ENCODE results near the gene PADI2.
"Not testable (repeated sequence)": the region's sequence is repeated elsewhere in the genome, so short reads cannot be mapped to it uniquely, and the experiment has no call there.

PADI2 gene

GRCh38 chr1:17080085-17080759 is 39.0 kb downstream of the PADI2 start:
- no peak for DNase-seq

GRCh38 chr1:17078991-17079868 is 40.0 kb downstream of the PADI2 start:
- no peak for DNase-seq

DNA sequence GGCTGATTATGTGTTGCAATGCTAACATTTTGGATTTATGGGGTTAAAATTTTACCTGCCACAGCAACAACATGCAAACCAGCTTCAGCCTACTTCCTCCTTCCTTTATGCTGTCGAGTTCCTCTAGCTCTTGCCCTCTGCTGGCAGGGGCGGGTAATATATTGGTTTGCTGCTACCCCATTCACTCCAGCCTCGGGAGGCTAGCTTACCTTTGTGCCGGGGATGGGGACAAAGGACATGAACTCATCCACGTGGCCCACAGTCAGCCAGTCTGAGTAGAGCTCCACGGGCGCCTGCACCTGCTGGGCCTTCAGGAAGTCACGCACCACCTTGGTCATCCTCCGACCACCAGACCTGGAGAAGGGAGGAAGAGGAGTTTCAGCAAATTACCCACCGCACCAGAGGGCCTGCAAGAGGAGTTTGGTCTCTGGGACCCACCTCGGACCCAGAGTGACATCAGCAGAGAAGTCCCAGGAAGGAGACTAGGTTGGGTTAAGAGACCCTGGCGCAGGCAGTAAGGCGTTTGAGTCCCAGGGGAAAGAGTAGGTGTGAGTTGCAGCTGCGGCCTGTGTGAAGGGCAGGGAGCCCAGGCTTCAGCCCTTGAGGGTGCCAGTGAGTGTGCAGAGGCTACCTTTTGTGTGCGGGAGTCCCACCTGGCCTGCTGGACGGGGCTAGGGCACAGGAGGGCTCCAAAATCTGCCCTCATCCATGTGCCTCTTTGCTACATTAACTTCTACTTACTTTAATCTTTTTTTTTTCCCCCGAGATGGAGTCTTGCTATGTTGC is 43.6 kb downstream of the PADI2 start:
- no peak for DNase-seq

DNA sequence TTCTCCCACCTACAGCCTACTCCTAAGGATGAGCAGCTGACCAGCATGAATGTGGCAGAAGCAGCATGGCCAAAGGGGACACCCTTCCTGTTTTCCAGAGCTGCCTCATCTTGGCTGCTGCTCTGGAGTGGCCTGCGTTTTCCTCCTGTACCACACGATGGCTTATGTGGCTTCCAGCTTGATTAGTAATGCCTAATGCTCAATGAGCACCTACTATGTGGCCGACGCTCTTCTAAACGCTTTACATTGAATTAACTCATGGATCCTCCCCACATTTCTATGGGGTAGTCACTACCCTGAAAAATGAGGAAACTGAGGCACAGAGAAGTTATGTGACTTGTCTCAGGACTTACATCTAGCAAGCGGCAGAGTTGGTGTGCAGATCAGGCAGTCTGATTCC is 47.5 kb downstream of the PADI2 start:
- no peak for DNase-seq

- DNase-seq = no peak
These were observed 49.1 kb downstream of the PADI2 start for GRCh38 chr1:17070163-17070525.

DNA sequence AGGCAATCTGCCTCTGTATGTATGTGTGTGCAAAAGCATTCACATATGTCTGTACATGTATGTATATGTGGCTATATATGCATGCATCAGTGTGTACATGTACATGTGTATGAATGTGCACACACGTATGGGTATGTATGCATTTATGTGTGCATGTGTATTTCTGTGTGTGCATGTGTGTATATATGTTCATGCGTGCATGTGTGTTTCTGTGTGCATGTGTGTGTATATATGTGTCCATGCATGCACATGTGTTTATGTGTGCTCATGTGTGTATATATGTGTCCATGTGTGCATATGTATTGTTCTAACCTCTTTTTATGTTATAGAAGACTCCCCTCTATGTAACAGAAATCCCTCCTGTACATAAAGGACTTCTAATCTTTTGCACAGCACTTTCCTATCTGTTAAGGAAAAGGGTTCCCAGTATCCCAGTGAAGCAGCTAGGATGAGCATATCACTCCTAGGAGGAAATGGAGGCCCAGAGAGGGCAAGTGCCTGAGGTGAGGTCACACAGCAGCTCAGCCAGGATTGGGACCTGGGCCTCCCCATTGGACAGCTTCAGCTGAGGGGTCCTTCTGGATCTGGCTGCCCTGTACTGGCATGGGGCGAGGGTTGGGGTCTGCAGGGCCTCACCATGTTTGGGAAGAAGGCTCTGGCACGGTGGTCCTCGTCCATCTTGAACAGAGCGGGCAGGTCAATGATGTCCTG is 49.6 kb downstream of the PADI2 start:
- DNase-seq = no peak

DNA sequence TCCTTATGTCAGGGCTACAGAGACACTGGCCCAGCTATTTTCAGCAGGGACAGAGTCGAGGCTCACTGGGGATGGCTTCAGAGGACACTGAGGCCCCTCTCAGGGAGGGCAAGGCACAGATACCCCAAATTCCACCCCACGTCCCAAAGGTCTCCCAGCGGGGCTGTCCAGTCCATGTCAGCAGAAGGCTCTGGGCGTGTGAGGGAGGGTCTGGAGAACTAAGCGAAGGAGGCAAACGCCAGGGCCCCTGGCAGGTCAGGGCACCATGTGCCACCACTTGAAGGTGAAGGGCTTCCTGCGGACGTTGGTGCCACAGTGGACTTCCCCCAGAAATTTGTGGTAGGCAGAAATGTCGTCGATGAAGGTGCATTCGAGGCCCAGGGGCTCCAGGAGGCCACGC is 50.5 kb downstream of the PADI2 start:
- no peak for DNase-seq

DNA sequence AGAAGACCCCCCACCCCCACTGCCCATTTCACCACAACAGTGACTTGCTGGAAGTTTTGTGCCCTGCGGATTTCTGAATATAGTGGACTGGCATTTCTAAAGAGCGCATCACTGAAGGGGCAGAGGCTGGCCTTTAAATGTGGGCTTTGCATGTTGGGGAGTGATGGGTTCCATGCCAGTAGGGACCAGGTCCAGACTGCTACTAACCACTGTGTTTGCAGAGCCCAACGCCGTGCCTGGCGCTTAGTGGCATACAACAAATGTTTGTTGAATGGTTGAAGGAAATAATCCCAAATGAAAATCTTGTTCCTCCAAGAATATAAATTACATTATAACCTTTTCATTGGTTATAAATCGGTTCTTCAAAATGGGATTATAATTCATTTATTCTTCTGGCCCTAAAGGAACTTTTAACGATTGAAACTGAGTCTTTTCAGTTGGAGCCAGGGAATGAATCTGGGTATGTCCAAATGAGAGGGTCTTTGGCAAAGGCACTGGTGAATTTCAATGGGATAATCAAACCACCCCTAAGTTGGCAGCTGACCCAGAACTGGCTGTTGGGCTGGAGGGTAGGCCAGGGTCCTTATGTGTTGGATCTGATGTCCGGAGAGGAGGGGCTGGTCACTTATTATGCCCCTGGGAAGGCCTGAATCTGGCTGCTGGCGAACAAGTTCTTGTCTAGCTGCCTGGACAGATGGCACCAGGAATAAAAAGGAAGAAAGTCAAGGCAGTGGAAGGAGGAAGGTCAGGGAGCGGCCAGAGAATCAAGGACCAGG is 51.6 kb downstream of the PADI2 start:
- no peak for DNase-seq

DNA sequence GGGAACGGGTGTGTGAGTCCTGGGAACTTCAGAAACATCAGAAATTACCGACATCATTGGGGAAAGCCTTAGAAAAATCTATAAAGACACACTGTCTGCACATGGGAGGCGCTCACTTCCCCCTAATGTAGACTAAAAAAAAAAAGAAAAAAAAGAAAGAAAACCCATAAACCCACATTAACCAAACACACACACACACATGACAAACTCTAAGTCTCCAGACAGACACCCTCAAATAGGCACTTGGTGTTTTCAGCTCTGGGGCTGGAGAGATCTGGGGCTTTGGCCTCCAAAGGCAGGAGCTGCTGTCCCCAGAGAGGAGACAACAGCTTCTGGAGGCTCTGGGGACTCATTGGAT is 52.2 kb downstream of the PADI2 start:
- no peak for DNase-seq

DNA sequence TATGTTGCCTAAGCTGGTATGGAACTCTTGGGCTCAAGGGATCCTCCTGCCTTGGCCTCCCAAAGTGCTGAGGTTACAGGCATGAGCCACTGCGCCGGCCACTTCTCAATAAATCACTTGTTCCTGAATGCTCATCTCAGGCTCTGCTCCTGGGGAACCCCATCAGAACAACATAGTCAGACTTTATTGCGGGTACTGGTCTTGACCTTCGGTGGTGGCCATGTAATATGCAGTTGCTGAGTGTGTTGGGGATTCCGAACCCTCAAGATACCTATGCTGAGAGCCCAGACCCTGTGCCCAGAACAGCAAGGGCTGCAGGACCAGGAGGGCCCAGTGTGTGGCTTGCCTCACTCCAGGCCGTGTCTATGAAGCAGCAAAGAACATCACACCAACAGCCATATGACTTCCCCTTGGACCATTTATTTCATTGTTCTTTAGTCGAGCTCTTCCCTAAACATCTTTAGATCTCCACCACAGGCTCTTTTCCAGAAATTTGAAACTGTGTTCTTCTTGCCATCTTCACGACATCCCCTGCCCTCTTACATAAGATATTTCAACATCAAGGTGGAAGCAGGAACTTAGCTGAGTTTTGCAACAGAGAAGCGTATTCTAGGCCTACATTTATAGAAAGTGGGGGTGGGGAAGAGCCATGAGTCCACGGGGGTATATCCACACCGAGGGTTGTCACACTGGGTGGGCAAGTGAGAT is 52.7 kb downstream of the PADI2 start:
- no peak for DNase-seq

DNA sequence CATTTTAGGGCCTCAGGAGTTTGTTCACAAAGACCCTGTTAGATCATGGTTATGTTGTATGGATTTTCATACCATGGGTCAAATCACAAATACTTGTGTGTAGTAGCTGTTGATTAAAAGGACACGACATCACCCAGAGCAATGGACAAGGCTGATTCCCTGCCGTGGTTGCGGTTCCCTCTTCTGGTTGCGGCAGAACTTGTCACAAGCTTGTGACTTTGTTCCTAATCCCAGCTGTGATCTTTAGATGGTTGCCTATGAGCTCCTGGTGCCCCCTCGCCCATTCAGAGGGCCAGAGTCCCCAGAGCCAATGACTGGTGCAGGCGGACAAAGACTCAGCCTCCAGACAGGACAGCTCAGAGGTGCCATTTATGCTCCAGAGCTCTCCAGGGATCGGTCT is 53.6 kb downstream of the PADI2 start:
- DNase-seq = no peak

DNA sequence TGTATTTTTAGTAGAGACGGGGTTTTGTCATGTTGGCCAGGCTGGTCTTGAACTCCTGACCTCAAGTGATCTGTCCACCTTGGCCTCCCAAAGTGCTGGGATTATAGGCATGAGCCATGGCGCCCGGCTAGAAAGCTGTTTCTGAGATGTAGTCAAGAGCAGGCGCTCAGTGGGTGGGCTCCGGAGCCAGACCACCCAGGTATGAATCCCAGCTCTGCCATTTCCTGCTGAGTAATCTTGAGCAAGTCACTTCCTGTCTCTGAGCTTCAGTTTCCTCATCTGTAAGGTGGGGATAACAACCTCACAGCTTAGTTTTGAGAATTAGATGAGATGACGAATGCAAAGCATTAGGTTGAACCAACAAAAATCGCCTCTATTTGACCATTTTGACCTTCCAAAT is 56.5 kb downstream of the PADI2 start:
- DNase-seq = not testable (repeated sequence)

DNA sequence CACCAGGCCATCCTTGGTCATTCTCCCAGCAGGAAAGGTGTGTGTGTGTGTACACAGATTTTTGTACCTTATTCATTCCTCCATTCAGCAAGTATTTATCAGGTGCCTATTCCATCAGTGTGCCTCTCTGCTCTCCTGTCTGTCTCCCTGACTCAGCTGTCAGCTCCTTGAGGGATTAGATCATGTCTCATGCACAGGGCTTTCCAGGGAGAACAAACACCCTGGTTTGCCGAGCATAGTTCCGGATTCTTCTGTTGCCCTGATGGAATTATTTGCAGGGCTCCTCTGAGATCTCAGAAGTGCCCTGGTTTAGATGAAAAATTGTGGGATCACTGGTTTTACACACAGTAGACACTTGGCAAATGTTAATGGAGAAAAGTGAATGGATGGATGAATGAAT is 57.4 kb downstream of the PADI2 start:
- DNase-seq = no peak

- no peak for DNase-seq
These were observed 57.8 kb downstream of the PADI2 start for GRCh38 chr1:17061486-17061885.

GRCh38 chr1:17060306-17060749 is 58.9 kb downstream of the PADI2 start:
- no peak for DNase-seq

DNA sequence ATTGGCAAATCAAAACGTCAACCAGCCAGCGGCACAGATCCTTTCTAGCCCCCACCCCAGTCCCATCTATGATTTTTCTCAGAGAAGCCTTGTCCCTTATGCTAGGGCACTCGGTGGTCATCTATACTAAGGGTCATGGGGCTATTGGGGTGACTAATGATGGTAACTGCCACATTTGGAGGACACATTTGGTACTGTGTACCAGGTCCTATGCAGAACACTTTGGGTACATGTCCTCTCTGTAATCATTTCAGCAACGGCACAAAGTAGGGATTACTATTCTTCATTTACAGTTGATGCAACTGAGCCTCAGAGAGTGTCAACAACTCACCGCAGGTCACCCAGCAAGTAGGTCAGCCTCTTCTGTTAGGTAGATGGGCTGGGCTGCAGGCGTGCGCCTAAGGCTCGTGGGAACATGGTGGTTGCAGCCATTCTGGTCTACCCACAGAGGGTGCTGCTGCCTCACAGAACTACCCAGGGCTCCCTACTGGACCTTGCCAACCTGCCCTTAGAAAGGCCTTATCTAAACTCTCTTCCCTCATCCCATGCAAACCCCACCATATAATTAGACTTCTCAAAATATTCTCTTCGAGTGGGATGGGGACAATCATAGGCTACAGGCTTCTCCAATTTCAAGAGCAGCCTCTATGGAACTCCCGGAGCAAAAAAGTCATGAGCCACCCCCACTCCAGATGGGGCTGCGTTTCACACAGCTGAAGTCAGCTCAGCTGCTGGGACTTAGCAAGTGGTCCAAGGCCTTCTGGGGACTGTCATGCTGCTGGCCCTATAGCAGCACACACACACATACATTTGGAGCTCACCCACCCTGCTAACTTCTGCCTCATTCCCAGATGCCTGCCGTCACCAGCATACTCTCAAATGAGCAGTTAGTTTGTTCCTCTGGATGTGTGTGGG is 59.6 kb downstream of the PADI2 start:
- DNase-seq = no peak

DNA sequence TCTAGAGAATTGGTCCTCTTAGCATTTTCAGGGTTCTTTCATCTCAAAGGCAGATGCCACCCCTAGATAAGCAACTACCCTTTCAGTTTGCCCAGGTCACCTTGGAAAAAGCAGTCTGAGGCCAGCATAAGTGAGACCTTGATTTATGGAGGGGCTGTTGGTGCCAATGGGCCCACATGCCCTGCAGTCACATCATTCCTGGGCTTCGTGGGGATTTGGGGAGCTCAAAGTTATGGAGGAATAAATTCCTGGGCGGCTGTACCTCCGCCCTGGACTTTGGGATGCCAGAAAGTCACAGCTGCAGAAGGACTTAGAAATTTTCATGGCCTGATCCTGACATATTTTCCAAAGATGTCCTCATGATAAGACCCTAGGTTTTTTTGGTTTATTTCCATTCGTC is 62.7 kb downstream of the PADI2 start:
- no peak for DNase-seq

- DNase-seq = no peak
These were observed 63.5 kb downstream of the PADI2 start for GRCh38 chr1:17055801-17056200.

DNA sequence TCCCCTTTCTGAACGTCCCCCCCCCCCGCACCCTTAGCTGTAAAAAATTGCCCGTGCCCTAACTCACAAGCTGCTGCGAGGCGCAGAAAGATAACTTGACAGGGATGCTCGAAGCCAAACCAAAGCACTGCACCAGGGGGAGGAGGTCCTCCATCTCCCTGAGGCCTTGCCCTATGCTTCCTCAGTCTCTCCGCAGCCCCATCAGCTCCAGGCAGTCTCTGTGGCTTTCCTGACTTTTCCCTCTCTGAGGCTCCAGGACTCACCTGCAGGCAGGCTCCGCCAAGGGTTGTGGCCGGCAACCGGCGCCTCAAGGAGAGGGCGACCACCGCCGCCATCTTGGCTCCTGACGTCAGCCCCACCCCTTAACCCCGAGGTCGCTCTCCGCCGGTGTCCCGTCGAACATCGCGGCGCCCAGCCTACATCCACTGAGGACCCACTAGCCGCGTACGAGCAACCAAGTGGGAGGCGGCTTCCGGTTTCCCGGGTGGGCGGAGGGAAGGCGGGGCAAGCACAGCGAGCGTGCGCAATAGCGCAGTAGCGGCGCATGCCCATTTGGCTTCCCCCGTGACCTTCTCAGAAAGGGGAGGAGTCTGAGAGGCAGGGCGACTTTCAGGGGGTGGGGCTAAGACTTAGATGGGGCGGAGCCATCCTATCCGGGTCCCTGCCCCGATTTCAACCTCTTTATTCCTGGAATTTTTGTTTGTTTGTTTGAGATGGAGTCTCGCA is 65.4 kb downstream of the PADI2 start, which contains the start of gene SDHB:
SDHB (minus strand) TSS at position 348 of the 726 bp plus-strand sequence; CDS start at position 335, 13 bp downstream.
- DNase-seq = peak; percentile 99
